SK-N-MC (cell line): Measurements from ENCODE around the gene TPSG1.

Experiments used
- EZH2 ChIP-seq: fragments of 200-600 bp; sonication (generic); IDR thresholded peaks from one replicate; pipeline ENCODE4 v1.6.1; 2017; ENCODE audit warnings: antibody characterized with exemption
- POLR2AphosphoS5 ChIP-seq: IDR thresholded peaks from 2 replicates; pipeline ENCODE4 v1.6.1; 2012; ENCODE audit warnings: mild to moderate bottlenecking, low read depth, low read length, borderline replicate concordance

DNA sequence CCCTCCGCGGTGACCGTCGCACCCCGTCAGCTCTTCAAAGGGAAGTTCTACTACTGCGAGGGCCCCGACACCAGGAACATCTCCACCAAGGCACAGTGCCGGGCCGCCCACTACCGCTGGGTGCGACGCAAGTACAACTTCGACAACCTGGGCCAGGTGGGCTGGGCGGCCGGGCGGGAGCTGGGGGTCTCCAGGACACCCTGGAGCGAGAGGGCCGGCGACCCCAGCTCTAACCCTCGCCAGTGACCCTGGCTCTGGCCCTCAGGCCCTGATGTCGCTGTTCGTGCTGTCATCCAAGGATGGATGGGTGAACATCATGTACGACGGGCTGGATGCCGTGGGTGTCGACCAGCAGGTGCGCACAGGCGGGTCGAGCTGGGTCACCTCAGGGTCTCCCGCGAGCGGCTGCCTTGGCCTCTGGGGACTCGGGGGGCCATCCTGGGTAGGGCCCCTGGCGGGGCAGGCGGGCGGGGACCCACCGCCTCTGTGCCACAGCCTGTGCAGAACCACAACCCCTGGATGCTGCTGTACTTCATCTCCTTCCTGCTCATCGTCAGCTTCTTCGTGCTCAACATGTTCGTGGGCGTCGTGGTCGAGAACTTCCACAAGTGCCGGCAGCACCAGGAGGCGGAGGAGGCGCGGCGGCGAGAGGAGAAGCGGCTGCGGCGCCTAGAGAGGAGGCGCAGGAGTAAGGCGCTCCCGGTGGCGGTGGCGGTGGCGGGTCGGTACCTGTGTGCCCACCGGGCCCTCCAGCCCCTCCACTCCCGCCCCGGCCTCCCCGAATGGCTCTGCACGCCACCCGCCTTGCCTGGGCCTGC is 13.4 kb downstream of the TPSG1 start:
- TF ChIP-seq POLR2AphosphoS5 (no peak), EZH2 (no peak)
